GM18868 (cell line): ENCODE data around the gene MINK1.
"Not testable (repeated sequence)": the region's sequence is repeated elsewhere in the genome, so short reads cannot be mapped to it uniquely, and the experiment has no call there.

Experiments used
- ATAC-seq: cut with Tn5 transposase; IDR thresholded peaks from one replicate; pipeline ENCODE4 v1.9.1; 2021; ENCODE audit warnings: mild to moderate bottlenecking, moderate library complexity; ENCODE audit not compliant: unreplicated experiment

Gene MINK1

GRCh38 chr17:4926577-4927335 lies 93.6 kb downstream of the MINK1 start:
- ATAC-seq = not testable (repeated sequence)

GRCh38 chr17:4928881-4929280 lies 95.7 kb downstream of the MINK1 start:
- no peak for ATAC-seq

DNA sequence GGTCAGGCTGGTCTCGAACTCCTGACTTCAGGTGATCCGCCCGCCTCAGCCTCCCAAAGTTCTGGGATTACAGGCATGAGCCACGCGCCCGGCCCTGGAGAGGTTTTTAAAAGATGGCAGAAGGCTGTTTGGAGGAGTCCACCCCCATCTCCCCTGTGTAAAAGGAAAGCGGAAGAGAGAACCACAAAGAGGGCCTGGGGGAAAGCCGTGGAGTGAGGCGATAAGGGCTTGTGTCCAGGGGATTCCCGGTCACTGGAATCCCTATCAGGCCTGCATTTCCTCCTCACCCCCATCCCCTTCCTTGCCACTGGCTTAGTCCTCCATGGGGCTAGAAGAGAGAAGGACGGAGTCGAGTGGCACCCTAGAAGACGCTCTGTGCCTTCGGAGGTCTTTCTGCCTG lies 98.8 kb downstream of the MINK1 start, which contains the start of gene GP1BA:
GP1BA (plus strand) TSS at position 315 of the 400 bp plus-strand sequence. CDS start 328 bp downstream, outside the sequence.
- ATAC-seq = no peak

GRCh38 chr17:4932756-4933155 lies 99.6 kb downstream of the MINK1 start:
- no peak for ATAC-seq

DNA sequence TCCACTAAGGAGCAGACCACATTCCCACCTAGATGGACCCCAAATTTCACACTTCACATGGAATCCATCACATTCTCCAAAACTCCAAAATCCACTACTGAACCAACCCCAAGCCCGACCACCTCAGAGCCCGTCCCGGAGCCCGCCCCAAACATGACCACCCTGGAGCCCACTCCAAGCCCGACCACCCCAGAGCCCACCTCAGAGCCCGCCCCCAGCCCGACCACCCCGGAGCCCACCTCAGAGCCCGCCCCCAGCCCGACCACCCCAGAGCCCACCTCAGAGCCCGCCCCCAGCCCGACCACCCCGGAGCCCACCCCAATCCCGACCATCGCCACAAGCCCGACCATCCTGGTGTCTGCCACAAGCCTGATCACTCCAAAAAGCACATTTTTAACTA lies 100.5 kb downstream of the MINK1 start:
- ATAC-seq = no peak

GRCh38 chr17:4934173-4934979 lies 101.2 kb downstream of the MINK1 start:
- peak; percentile 40 for ATAC-seq

DNA sequence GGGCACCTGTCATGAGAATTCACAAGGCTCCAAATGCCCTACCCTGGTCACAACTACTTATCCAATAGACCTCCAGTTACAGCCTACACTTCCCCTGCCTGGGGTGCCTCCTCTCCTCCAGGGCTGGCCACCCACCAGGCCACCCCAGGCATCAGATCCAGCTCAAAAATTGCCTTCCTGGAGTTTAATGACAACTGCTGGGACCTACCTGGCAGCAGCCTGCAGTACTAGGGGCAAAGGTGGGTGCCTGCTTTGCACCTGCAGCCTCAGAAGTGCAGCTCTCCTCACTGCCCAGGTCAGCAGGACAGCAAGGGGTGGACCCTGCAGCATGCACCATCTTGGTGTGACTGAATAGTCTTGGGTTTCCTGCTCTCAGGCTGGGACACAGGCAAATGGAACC lies 102.5 kb downstream of the MINK1 start:
- no peak for ATAC-seq

DNA sequence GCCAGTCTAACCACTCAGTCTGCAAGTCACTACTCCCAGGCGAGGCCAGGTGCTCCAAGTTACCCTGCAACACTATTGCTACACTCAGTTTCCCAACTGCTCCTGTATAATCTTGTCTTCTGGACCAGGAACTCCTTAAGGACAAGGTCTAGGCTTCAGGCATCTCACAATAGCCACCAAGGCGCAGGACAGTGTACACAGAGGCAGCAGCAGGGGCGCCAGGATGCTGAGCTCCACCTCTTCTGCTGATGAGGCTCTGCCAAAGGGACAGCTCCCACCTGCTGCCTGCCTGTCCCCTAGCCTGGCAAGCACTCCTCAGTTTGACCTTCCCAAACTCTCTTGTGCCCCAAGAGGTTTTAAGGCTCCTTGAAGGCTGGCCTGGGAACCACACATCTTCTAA lies 103.3 kb downstream of the MINK1 start:
- no peak for ATAC-seq

DNA sequence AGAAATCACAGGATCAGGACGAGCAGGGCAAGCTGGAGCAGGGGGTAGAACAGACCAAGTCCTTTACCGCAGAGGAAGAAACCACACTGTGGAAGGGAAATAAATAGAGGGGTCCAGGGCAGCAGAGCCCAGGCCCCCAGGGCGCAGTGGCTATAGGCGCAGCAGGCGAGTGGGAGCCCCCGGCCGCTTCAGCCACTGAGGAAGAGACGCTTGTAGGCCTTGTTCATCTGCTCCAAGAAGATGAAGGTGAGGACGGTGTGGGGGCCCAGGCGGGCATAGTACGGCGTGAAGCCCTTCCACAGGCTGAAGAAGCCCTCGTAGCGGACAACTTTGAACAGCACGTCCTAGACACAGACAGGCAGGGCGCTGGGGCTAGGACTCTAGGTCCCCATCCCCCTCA lies 104.4 kb downstream of the MINK1 start:
- no peak for ATAC-seq

GRCh38 chr17:4938069-4938491 lies 104.9 kb downstream of the MINK1 start:
- ATAC-seq = no peak

DNA sequence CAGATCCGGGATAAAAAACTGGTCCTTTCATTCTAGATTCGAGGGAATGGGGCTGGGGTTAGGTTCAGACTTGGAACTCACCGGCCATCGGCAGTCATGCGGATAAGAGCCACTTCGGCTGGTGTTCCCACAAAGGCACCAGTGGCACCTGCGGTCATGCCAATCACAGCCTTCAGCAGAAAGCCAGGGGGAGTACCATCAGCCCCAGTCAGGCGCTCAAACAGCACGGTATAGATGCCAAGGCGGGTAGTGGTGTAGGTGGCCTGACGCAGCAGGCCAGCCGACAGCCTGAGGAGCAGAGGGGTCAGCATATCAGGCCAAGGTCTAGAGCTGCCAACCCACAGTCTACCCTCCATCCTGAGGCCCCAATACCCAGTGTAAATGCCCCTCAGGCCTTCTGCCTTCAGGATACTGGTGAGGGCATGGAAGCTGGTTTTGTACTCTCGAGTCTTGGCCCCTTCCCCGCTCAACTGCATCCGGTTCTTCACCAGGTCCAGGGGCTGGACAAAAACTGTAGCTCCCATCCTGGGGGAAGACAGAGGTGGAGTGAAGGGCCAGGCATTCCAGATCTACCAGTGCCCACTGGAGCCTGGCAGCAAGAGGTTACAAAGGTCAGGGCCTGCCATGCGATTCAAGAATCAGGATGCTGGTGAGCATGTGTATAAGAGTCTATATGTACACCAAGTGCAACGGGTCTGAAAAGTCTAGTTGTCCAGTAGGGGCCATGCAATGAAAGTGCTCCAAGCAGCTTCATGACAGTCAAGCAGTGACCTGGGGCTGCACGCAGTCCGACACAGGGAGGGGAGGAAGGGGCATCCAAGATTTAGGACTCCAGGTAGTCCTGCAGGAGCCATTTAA lies 105.8 kb downstream of the MINK1 start:
- no peak for ATAC-seq

GRCh38 chr17:4939546-4939795 lies 106.3 kb downstream of the MINK1 start:
- ATAC-seq = no peak

GRCh38 chr17:4939796-4940554 lies 106.8 kb downstream of the MINK1 start, which contains the start of the genes RNF167 and SLC25A11:
Gene RNF167 (plus strand): TSS chr17:4940268. CDS start chr17:4940910, 642 bp downstream.
Gene SLC25A11 (minus strand): TSS chr17:4940046. CDS start chr17:4939910, 136 bp downstream.
- peak; percentile 69 for ATAC-seq

DNA sequence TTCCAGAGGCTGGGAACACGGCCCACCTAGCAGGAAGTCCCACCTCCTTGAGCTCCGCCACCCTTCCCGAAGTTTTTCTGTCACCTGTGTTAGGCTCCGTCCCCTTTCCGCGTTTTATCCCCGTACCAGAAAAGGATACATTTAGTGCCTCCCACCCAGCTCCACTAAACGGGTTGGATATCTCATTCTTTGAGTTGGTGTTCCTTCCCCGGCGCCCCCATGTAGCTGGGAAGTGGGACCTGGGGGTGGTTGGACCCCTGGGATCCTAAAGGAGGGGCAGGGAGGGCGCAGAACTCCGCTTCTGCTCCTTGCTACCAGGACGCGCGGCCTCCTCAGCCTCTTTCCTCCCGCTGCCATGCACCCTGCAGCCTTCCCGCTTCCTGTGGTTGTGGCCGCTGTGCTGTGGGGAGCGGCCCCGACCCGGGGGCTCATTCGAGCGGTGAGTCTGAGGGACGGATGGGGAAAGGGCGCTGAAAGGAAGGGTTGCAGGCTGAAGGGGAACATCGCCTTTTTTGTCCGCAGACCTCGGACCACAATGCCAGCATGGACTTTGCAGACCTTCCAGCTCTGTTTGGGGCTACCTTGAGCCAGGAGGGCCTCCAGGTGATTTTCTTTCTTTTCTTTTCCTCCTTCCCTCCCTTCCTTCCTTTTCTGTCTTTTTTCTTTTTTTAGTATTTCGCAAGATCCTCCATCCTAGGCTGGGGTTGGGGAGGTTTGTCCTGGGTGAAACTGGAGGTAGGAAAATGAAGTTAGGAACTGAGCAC lies 107.6 kb downstream of the MINK1 start:
- no peak for ATAC-seq

DNA sequence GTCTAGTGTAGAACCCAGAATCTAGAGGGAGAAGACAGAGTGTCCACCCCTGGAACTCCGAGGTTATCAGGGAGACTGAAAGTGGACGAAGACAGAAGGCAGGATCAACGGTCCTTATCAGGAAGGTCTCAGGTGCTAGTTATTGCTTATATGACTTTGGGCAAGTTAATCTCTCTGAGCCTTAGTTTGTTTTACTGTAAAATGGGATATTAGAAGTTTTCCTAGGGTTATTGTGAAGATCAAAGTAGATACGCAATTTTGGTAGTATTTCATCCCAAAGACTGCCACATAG lies 108.1 kb downstream of the MINK1 start:
- ATAC-seq = no peak

DNA sequence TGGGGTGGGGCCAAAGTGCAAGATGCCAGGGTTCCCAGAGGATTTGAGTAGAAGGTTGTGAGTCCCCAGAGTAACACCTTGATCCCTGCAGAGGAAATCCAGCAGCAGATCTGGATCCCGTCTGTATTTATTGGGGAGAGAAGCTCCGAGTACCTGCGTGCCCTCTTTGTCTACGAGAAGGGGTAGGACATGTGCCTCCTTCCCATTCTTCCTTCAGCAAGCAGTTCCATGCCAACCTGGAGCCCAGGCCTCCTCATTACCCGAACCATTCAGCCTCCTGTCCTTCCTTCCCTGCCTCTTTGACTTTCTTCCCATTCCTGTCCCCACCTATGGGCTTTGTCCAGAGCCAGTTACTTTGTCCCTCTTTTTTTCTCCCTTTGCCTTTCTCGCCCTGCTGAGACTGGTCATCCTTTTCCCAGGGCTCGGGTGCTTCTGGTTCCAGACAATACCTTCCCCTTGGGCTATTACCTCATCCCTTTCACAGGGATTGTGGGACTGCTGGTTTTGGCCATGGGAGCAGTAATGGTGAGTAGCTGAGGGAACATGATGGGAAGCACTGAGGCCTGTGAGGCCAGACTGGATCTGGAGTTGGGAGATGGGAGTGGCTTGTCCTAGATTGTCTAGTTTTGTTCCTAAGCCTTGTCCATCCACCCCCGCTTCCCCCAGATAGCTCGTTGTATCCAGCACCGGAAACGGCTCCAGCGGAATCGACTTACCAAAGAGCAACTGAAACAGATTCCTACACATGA lies 109.8 kb downstream of the MINK1 start:
- no peak for ATAC-seq

DNA sequence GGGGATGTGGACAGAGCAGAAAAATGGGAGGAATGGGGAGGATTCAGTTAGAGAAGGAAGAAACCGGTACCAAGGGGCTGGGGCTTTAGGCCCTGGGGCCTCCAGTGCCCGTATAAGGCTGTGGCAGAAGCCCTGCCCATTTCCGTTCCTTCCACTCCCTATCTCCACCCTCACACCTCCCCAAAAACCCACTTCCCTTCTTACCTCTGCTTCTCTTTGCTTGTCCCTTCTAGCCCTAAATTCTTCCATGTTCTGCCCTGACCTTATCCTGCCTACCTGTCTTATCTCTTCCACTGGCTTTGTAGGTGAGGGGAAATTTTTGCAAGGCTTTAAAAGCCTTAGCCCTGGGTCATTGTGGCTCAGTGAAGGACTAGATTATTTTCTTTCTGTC lies 111.0 kb downstream of the MINK1 start:
- no peak for ATAC-seq

GRCh38 chr17:4944554-4945175 lies 111.5 kb downstream of the MINK1 start:
- no peak for ATAC-seq
